Stimulated activated naive CD8-positive, alpha-beta T cell treated with anti-CD3 and anti-CD28 coated beads, Interleukin-15, amount 100 ng/mL, for 72 hours (primary cell): ENCODE measurements around the gene ZNF764.
A peak's percentile ranks its signal among the peaks of the same experiment; 100 is the strongest.

Source experiments
- ATAC-seq: fragments of 150-1000 bp; cut with Tn5 transposase; 2 replicates; pipeline ENCODE4 v1.10.0; 2021; ENCODE audit warnings: mild to moderate bottlenecking, moderate library complexity
- DNase-seq, 2 donors: peaks; one replicate each; pipeline ENCODE4 v3.0.0; 2021 to 2022
- H3K27ac Mint-ChIP-seq, 2 donors: one replicate each; pipeline ENCODE4 v1.8.0; 2022; ENCODE audit warnings: mild to moderate bottlenecking in 2 of 2, mixed read lengths in 2 of 2, moderate library complexity in 2 of 2
- H3K27me3 Mint-ChIP-seq: one replicate; pipeline ENCODE4 v1.8.0; 2022; ENCODE audit warnings: mixed read lengths
- H3K4me1 Mint-ChIP-seq: one replicate; pipeline ENCODE4 v1.8.0; 2022; ENCODE audit warnings: mild to moderate bottlenecking, mixed read lengths
- H3K4me3 Mint-ChIP-seq, 2 donors: one replicate each; pipeline ENCODE4 v1.8.0; 2022; ENCODE audit warnings: mild to moderate bottlenecking in 2 of 2, mixed read lengths in 2 of 2, moderate library complexity in 1 of 2
- H3K9me3 Mint-ChIP-seq, 2 donors: one replicate each; pipeline ENCODE4 v1.8.0; 2022; ENCODE audit warnings: mixed read lengths in 2 of 2

ZNF764 gene

DNA sequence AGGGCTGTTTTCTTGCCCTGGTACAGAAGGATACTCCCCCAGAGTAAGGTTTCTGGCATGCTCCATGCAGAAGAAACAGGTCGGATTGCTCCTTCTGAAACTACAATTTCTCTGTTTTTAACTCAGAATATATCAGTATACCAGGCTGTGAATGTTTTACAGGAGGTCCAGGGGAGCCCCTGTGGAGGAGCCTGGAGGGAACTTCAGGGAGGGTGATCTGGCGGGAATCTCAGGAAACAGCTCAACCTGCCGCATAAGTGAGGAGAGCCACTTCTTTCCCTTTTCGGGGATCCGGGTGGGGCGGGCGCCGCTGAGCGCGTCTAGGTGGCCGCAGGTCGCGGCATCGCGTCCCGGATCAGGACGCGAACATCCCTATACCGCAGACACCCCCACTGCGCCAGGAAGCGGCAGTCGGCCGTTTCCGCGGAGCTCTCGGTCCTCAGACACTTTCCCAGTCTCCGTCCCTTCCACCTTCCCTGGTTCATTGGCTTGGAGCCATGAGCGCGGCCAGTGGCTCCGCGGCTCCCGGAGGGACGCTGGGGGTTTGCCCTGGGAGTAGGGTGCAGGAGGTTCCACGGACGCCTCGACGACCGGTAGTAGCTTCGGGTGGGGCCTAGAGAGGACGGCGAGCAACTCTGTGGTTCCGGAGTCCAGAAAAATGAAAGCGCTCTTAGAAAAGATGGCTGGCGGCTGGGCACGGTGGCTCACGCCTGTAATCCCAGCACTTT, 3.1 kb upstream of the ZNF764 start:
- Mint-ChIP-seq H3K27me3 (no peaks in the 10 kb centered on the region), H3K4me3 (peak overlapping the region; percentile 79 to 91), H3K4me1 (peaks cover 46% of the 10 kb centered on the region), H3K27ac (peak overlapping the region; percentile 91 to 95), H3K9me3 (no peaks in the 10 kb centered on the region)
- DNase-seq, result no peak
- no peak for ATAC-seq

DNA sequence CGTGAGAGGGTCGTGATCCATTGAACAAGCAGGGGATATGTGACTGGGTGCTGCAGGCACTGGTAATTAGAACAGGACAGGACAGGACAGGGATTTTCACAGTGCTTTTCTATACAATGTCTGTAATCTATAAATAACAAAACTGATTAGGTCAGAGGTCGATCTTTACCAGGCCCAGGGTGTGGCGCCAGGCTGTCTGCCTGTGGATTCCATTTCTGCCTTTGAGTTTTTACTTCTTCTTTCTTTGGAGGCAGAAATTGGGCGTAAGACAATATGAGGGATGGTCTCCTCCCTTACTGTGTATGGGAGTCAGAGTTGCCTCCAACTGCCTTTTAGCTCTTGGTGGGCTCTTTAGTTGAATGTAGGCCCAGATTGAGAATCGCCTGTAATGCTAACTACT, 1.5 kb upstream of the ZNF764 start:
- Mint-ChIP-seq H3K4me3 (no peak overlapping the region), H3K27me3 (no peaks in the 10 kb centered on the region), H3K27ac (peak overlapping the region in 1 of 2 donors; percentile 21), H3K4me1 (peaks cover 62% of the 10 kb centered on the region), H3K9me3 (no peaks in the 10 kb centered on the region)
- DNase-seq, result no peak
- no peak for ATAC-seq

DNA sequence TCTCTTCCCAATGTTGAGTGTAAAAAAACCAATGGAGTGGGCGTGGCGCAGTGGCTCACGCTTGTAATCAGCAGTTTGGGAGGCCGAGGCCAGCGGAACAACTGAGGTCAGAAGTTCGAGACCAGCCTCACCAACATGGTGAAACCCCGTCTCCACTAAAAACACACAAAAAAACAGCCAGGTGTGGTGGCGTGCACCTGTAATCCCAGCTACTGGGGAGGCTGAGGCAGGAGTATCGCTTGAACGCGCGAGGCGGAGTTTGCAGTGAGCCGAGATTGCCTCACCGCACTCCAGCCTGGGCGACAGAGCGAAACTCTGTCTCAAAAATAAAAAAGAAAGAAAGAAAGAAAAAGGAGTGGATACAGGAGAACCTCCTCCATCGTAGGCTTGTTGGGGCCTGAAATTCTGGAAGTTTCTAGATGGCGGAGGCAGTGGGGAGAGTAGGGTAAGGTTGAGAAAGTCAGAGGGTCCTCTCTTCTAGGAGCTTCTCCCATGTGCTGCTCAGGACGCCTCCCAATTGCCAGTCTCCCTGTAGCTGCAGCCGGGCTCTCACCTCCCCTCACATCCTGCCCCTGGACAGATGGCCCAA, 709 bp upstream of the ZNF764 start:
- Mint-ChIP-seq H3K27ac (peak overlapping the region; percentile 90 to 98), H3K27me3 (no peaks in the 10 kb centered on the region), H3K4me3 (peak overlapping the region; percentile 88 to 92), H3K9me3 (no peaks in the 10 kb centered on the region), H3K4me1 (peaks cover 70% of the 10 kb centered on the region)
- DNase-seq (no peak), ATAC-seq (no peak)

DNA sequence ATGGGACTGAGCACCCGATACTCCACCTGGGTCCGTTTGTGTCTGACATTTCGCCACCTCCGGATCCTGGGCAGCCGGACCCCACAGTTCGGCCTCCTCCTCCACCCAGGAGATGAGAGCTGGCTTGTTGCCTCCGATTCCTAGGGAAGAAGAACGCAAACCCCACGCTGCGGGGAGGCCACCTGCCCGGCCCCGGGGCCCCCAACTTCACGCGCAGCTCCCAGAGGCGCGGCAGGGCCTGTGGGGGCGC, 542 bp downstream of the ZNF764 start:
- Mint-ChIP-seq H3K9me3 (no peaks in the 10 kb centered on the region), H3K27ac (peak overlapping the region; percentile 90 to 98), H3K27me3 (no peaks in the 10 kb centered on the region), H3K4me1 (peaks cover 78% of the 10 kb centered on the region), H3K4me3 (peak overlapping the region; percentile 88 to 92)
- no peak for DNase-seq
- no peak for ATAC-seq

DNA sequence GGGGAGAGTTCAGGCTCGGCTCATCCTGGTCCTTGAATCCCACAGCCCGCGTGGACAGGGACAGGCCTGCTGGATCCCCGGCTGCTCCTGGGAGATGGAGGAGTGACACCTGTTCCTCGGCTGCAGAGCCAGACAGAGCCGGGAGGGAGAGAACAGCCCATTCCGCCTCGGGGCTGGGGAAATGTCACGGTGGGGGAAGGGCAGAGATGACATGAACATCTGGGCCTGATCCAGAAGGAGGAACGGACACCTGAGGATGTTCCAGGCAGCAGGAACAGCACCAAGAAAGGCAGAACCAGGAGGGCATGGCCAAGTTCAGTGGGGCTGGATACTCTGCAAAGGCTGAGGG, 2.1 kb downstream of the ZNF764 start:
- Mint-ChIP-seq H3K27me3 (no peaks in the 10 kb centered on the region), H3K4me1 (peaks cover 82% of the 10 kb centered on the region), H3K4me3 (peak overlapping the region; percentile 64 to 92), H3K9me3 (no peaks in the 10 kb centered on the region), H3K27ac (peak overlapping the region; percentile 67 to 89)
- no peak for DNase-seq
- ATAC-seq, result no peak

DNA sequence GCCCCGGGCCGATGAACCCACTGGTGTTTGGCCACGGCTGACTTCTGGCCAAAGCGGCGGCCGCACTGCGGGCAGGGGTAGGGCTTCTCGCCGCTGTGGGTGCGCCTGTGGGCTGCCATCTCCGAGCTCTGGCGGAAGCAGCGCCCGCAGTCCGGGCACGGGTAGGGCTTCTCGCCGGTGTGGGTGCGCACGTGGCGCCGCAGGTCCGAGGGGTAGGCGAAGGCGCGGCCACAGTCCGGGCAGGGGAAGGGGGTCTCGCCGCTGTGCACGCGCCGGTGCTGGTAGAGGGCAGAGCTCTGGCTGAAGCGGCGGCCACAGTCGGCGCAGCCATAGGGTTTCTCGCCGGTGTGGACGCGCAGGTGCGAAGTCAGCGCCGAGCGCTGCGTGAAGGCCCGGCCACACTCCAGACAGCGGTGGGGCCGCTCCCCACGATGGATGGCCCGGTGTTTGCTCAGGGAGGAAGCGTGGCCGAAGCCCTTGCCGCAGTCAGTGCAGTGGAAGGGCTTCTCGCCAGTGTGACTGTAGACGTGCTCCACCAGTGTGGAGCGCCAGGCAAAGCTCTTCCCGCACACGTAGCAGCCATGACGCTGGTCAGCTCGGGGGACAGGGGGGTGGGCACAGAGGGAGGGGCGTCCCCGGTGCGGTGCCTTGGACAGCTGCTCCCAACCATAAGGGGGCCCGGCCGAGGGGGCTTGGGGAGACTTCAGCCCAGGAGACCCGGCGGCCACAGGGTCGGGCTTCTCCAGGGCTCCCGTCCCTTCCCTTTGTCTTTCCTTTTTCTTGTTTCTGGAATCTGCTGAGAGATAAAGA, 2.7 kb downstream of the ZNF764 start:
- no peak for DNase-seq
- no peaks in the 10 kb centered on the region for H3K9me3 Mint-ChIP-seq
- H3K4me3 Mint-ChIP-seq, result peak overlapping the region; percentile 64 to 92
- H3K27me3 Mint-ChIP-seq, result no peaks in the 10 kb centered on the region
- no peak for ATAC-seq
- H3K27ac Mint-ChIP-seq, result peak overlapping the region in 1 of 2 donors; percentile 67
- H3K4me1 Mint-ChIP-seq, result peaks cover 81% of the 10 kb centered on the region

DNA sequence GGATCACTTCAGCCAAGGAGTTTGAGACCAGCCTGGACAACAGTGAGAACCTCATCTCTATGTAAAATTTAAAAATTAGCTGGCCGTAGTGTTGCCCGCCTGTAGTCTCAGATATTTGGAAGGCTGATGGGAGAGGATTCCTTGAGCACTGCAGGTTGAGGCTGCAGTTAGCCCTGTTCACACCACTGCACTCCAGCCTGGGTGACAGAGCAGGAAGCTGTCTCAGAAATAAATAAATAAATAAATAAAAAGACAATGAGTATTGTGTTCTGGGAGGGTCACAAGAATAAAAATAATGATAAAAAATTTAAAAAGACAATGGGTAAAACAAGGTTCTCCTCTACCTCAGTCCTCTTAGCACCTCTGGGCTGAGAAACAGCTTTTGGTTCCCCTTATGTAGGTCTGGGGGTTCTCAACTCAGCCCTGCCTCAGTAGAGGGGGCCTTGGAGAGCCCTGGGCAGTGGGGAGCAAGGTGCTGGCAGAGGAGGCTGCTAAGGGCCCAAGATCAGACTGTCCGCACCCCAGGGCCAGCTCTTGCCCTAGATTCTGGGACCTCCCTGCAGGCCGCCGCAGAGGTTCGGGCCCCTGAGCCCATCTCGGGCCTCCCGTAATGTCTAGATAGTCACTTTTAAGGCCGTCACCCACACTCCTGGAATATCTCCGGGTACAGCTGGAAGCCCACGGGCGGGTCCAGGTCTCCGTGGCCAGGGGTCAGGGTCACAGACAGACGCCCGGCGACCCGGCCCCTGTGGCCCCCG, 3.4 kb downstream of the ZNF764 start:
- peak overlapping the region in 1 of 2 donors; percentile 46 for H3K27ac Mint-ChIP-seq
- H3K4me3 Mint-ChIP-seq, result no peak overlapping the region
- no peak for DNase-seq
- H3K27me3 Mint-ChIP-seq, result no peaks in the 10 kb centered on the region
- ATAC-seq, result no peak
- peaks cover 78% of the 10 kb centered on the region for H3K4me1 Mint-ChIP-seq
- H3K9me3 Mint-ChIP-seq, result no peaks in the 10 kb centered on the region

DNA sequence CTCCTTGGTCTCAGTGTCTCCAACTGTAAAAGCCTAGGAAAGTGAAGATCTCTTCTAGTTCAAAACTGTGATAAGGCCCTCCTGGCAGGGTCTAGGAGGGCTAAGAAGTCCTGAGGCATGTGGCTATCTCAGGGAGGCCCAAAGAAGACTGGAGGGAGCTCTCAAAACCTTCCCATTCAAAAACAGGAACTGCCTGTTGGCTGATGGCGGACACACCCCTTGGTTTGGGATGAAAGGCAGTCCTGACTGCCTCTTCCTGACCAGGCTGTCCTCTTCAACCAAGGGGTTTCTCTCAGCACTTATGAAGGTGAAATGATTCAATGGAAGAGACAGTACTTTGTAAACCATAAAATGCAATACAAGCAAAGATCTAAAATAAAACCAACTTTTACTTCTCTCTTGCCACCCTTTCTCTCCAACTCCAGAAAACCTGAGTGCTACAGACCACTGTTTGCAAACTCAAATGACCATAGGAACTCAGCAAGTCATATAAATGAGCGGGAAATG, 4.7 kb downstream of the ZNF764 start:
- ATAC-seq, result no peak
- no peak for DNase-seq
- Mint-ChIP-seq H3K27ac (peak overlapping the region in 1 of 2 donors; percentile 54), H3K4me3 (no peak overlapping the region), H3K27me3 (no peaks in the 10 kb centered on the region), H3K4me1 (peaks cover 80% of the 10 kb centered on the region), H3K9me3 (no peaks in the 10 kb centered on the region)

DNA sequence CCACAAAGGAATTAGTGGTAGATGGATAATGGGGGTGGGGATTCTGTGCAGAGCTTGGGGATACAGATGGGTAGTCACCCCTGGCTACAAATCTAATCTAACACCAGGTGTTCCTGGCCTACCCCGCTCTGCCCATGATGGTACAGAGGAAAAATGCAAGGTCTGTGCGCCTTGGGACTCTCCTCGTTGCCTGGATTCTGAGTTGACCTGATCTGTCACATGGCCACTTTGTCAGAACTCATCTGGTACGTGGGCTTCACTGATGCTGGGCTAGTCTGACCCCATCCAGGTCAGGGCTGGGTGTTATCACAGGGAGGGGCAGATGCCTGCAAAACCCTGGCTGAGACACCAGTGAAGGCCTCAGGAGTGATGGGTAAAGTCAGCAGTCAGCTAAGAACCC, 5.2 kb downstream of the ZNF764 start:
- H3K27me3 Mint-ChIP-seq, result no peaks in the 10 kb centered on the region
- ATAC-seq, result no peak
- H3K4me3 Mint-ChIP-seq, result peak overlapping the region in 1 of 2 donors; percentile 9
- no peaks in the 10 kb centered on the region for H3K9me3 Mint-ChIP-seq
- peak overlapping the region; percentile 48 to 82 for H3K27ac Mint-ChIP-seq
- peaks cover 81% of the 10 kb centered on the region for H3K4me1 Mint-ChIP-seq
- DNase-seq, result no peak

DNA sequence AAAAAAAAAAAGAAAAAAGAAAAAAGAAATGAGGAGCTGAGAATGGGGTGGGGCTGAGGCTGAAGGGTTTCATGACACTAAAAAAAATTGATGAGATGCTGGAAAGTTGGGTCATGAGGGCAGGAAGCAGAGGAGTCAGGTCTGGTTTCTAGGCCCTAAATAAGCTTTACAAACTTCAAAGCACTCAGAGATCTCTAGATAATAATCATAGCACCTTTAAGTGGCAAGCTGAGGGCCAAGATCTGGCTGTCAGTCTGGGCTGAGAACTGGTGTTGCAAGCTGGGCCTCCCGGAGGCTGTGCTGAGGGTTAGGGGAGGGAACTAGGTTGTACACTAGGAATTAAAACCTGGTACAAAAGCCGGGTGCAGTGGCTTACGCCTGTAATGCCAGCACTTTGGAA, 6.4 kb downstream of the ZNF764 start:
- Mint-ChIP-seq H3K27ac (peak overlapping the region; percentile 34 to 82), H3K4me3 (peak overlapping the region; percentile 73 to 82), H3K9me3 (no peaks in the 10 kb centered on the region), H3K27me3 (no peaks in the 10 kb centered on the region), H3K4me1 (peaks cover 82% of the 10 kb centered on the region)
- peak; percentile 86 for ATAC-seq
- peak; percentile 36 to 63 for DNase-seq

DNA sequence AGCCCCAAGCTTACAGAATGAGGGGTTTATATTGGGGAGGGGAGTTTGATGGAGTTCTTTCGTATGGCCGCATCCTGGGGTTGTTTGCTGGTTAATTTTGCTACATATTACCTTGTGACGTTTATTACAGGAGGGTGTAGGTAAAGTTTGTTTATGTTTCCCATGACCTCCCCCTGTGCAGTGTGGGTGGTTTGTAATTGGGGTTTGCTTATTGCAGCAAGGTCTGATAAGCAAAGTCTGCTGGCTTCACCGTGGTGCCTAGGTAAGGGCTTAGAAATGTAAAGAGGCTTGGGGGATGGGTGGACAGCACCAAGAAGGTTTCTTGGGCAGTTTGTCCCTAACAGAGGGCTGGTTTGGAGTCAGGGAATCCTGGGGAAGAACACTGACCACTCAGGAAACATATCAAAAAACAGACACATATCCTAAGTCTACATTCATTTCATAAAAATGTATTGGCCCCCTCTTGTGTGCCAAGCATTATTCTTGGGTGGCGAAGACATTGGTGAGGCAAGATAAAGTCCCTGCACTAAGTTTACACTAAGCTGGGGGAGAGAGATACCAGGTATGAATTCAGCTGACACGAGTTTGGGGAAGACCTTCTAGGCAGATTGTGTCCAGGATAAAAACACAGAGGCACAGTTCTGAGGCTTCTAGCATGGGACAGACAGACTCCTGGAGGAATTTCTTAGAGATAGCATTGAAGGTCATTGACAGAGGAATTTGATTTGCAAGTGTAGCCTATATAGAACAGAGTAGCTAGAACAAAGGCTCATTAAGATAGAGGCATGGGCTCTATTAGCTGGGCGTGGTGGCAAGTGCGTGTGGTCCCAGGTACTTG, 9.5 kb downstream of the ZNF764 start:
- ATAC-seq (no peak), DNase-seq (no peak)
- Mint-ChIP-seq H3K27me3 (no peaks in the 10 kb centered on the region), H3K4me3 (no peak overlapping the region), H3K4me1 (peaks cover 56% of the 10 kb centered on the region), H3K27ac (no peak overlapping the region), H3K9me3 (no peaks in the 10 kb centered on the region)

DNA sequence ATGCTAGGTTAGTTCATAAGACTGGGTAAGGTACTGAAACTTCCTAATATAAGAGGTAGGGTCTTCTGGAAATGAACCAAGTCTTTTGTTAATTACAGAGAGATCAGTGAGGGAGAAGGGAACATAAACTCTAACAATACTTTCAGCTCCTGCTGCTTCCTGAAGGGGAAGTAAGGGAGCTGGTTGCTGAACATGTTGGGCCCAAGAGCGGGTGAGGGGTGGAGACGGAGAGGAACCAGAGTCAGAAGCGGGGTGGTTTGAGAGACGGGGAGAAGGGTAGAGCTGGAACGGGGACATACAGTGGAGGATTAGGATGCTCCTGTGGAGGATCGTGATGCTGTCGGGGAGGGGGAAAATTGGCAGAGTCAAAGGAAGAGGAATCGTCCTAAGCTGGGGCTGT, 12.1 kb downstream of the ZNF764 start:
- Mint-ChIP-seq H3K27me3 (no peaks in the 10 kb centered on the region), H3K4me1 (peaks cover 31% of the 10 kb centered on the region), H3K27ac (no peak overlapping the region), H3K4me3 (no peak overlapping the region), H3K9me3 (no peaks in the 10 kb centered on the region)
- ATAC-seq (no peak), DNase-seq (no peak)

DNA sequence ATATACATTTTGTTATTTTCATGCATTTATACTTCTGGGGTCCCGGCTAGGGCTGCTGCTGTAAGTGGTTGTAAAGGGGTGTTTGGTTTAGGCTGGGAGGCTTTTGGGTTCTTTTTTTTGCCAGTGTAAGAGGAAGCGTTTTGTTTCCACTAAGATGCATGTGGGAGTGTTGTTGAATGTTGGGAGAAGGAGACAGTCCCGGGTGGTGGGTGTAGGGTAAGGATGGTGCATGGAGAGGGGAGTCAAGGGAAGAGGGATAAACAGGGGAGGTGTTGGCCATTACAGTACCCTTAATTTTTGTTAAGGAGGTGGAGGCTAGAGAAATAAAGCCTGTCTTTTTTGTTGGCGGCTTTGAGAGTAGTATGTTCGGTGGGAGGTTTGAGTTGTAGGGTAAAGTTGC, 15.1 kb downstream of the ZNF764 start:
- H3K9me3 Mint-ChIP-seq, result no peaks in the 10 kb centered on the region
- ATAC-seq (no peak), DNase-seq (no peak)
- no peaks in the 10 kb centered on the region for H3K27me3 Mint-ChIP-seq
- peaks cover 24% of the 10 kb centered on the region for H3K4me1 Mint-ChIP-seq
- no peak overlapping the region for H3K27ac Mint-ChIP-seq
- no peak overlapping the region for H3K4me3 Mint-ChIP-seq

DNA sequence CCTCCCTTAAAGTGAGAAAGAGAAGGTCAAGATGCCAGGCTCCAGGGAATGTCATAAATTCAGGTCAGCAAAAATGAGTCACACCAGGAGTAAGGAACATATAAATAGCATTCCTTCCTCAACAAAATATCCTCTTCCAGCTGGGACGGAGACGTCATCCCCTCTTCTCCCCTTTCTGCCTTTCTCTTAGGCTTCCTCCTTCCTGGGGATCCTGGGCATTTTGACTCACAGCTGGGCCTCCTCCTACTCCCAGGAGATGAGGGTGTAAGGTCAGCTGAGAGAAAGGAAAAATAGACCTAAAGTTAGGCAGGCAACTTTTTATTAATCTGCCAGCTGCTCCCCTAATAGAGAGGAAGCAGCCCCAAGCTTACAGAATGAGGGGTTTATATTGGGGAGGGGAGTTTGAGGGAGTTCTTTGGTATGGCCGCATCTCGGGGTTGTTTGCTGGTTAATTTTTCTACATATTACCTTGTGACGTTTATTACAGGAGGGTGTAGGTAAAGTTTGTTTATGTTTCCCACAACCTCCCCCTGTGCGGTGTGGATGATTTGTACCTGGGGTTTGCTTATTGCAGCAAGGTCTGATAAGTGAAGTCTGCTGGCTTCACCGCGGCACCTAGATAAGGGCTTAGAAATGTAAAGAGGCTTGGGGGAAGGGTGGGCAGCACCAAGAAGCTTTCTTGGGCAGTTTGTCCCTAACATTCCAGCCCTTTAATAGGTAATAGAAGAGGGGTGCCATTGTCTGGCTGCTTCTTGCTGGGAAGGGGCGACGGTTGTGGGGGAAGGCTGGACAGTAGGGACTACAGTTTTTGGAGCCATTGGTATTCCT, 16.5 kb downstream of the ZNF764 start:
- Mint-ChIP-seq H3K27ac (no peak overlapping the region), H3K9me3 (no peaks in the 10 kb centered on the region), H3K4me3 (no peak overlapping the region), H3K27me3 (no peaks in the 10 kb centered on the region), H3K4me1 (peaks cover 33% of the 10 kb centered on the region)
- no peak for ATAC-seq
- no peak for DNase-seq
